ENCODE data around the gene FRMD3. TPM values are rescaled to one million over a fixed set of nuclear protein-coding genes. Genes with fewer than 3 reads are reported as not detected.
"Not testable (repeated sequence)": the region's sequence is repeated elsewhere in the genome, so short reads cannot be mapped to it uniquely, and the experiment has no call there.

The FRMD3 gene
- total RNA-seq, 1 donor from 2014 or later: 8.0 TPM

DNA sequence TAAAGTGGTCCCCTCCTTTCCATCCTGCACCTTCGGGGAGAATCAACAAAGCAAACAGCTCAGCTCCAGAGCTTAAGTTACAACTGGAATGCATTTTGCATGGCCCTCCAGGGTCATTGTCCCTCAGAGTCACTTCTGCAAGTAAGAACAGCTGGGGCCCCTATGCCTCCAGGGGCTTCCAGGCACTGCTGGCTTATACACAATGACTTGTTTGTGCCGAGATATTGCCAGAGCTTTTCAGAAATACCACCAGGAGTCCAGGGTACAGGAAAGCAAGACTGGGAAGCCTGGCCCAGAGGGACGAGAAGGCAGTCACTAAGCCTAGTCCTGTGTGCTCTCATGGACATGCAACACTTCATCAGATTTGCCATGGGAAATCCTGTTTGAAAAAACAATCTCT is 11.3 kb downstream of the FRMD3 start:
- H3K9me3 Mint-ChIP-seq: no peaks in the 10 kb centered on the region
- TF ChIP-seq CTCF (conservative IDR thresholded peaks at IDR 0.05): no peak
- H3K36me3 Mint-ChIP-seq: peaks cover under 1% of the 10 kb centered on the region
- no peak for DNase-seq (ENCODE audit: extremely low spot score, unreplicated experiment)
- peaks cover 26% of the 10 kb centered on the region for H3K4me1 Mint-ChIP-seq (ENCODE audit: unreplicated experiment)
- H3K27me3 Mint-ChIP-seq: peaks cover 7% of the 10 kb centered on the region
- peak overlapping the region; percentile 10 for H3K4me3 Mint-ChIP-seq
- H3K27ac Mint-ChIP-seq: no peak overlapping the region

GRCh38 chr9:83526211-83526610 is 12.0 kb downstream of the FRMD3 start:
- Mint-ChIP-seq H3K4me1 (ENCODE audit: unreplicated experiment) (peaks cover 26% of the 10 kb centered on the region), H3K4me3 (no peak overlapping the region), H3K27me3 (peaks cover 7% of the 10 kb centered on the region), H3K27ac (no peak overlapping the region), H3K36me3 (peaks cover 4% of the 10 kb centered on the region), H3K9me3 (no peaks in the 10 kb centered on the region)
- no peak for TF ChIP-seq CTCF (conservative IDR thresholded peaks at IDR 0.05)
- DNase-seq (ENCODE audit: extremely low spot score, unreplicated experiment): no peak

- H3K36me3 Mint-ChIP-seq: peaks cover 4% of the 10 kb centered on the region
- no peak for TF ChIP-seq CTCF (conservative IDR thresholded peaks at IDR 0.05)
Measured at GRCh38 chr9:83523684-83524083, 14.5 kb downstream of the FRMD3 start.

GRCh38 chr9:83521411-83521810 is 16.8 kb downstream of the FRMD3 start:
- TF ChIP-seq CTCF (conservative IDR thresholded peaks at IDR 0.05): no peak
- peaks cover 9% of the 10 kb centered on the region for H3K4me1 Mint-ChIP-seq (ENCODE audit: unreplicated experiment)
- H3K4me3 Mint-ChIP-seq: no peak overlapping the region
- peaks cover 4% of the 10 kb centered on the region for H3K36me3 Mint-ChIP-seq
- no peak for DNase-seq (ENCODE audit: extremely low spot score, unreplicated experiment)
- H3K27me3 Mint-ChIP-seq: peaks cover 11% of the 10 kb centered on the region
- no peak overlapping the region for H3K27ac Mint-ChIP-seq
- H3K9me3 Mint-ChIP-seq: no peaks in the 10 kb centered on the region

More at GRCh38 chr9:83523684-83524083, 14.5 kb downstream of the FRMD3 start:
- no peak overlapping the region for H3K4me3 Mint-ChIP-seq
- peaks cover 7% of the 10 kb centered on the region for H3K27me3 Mint-ChIP-seq
- DNase-seq (ENCODE audit: extremely low spot score, unreplicated experiment): no peak
- no peaks in the 10 kb centered on the region for H3K9me3 Mint-ChIP-seq
- peaks cover 26% of the 10 kb centered on the region for H3K4me1 Mint-ChIP-seq (ENCODE audit: unreplicated experiment)
- H3K27ac Mint-ChIP-seq: no peak overlapping the region

GRCh38 chr9:83521011-83521410 is 17.2 kb downstream of the FRMD3 start:
- H3K9me3 Mint-ChIP-seq: no peaks in the 10 kb centered on the region
- no peak for TF ChIP-seq CTCF (conservative IDR thresholded peaks at IDR 0.05)
- H3K4me3 Mint-ChIP-seq: no peak overlapping the region
- DNase-seq (ENCODE audit: extremely low spot score, unreplicated experiment): no peak
- peaks cover 11% of the 10 kb centered on the region for H3K27me3 Mint-ChIP-seq
- H3K4me1 Mint-ChIP-seq (ENCODE audit: unreplicated experiment): peaks cover 5% of the 10 kb centered on the region
- H3K27ac Mint-ChIP-seq: no peak overlapping the region
- peaks cover 4% of the 10 kb centered on the region for H3K36me3 Mint-ChIP-seq

DNA sequence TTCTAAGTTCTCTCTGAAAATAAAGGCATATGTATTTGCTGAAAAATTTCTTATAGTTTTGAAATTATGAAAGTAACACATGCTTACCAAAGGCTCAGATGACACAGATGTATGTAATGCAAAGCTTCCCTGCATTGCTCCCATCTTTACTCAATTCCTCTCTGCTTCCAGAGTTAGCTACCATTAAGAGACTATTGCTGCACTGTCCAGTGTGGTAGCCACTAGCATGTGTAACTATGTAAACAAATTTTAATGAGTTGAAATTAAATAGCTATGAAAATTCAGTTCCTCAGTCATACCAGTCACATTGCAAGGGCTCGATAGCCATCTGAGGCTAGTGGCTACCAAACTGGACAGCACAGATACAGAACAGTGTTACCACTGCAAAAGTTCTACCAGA is 17.9 kb downstream of the FRMD3 start:
- Mint-ChIP-seq H3K4me3 (no peak overlapping the region), H3K27me3 (peaks cover 13% of the 10 kb centered on the region), H3K4me1 (ENCODE audit: unreplicated experiment) (no peaks in the 10 kb centered on the region), H3K9me3 (no peaks in the 10 kb centered on the region), H3K27ac (no peak overlapping the region), H3K36me3 (peaks cover 4% of the 10 kb centered on the region)
- no peak for DNase-seq (ENCODE audit: extremely low spot score, unreplicated experiment)
- no peak for TF ChIP-seq CTCF (conservative IDR thresholded peaks at IDR 0.05)

- H3K27me3 Mint-ChIP-seq: peaks cover 11% of the 10 kb centered on the region
- not testable (repeated sequence) for H3K36me3 Mint-ChIP-seq; H3K9me3 Mint-ChIP-seq; H3K4me1 Mint-ChIP-seq (ENCODE audit: unreplicated experiment); H3K27ac Mint-ChIP-seq; DNase-seq (ENCODE audit: extremely low spot score, unreplicated experiment); H3K4me3 Mint-ChIP-seq
Measured at GRCh38 chr9:83517980-83518379, 20.2 kb downstream of the FRMD3 start.
